ENCODE results near the gene FKBP1A. TPM values are rescaled to one million over a fixed set of nuclear protein-coding genes. Genes with fewer than 3 reads are reported as not detected.

Gene FKBP1A
- total RNA-seq, 1 donor from 2014 or later: 212 TPM

- no peaks in the 10 kb centered on the region for H3K27me3 ChIP-seq
- H3K36me3 ChIP-seq: peaks cover 0 to 9% of the 10 kb centered on the region in 2 donors
- no peak overlapping the region for H3K4me3 ChIP-seq
- peak in 1 of 2 donors; percentile 4 for DNase-seq (ENCODE audit: extremely low spot score in 2 of 2)
- peaks cover 65% of the 10 kb centered on the region for H3K4me1 ChIP-seq
- no peak overlapping the region for H3K27ac ChIP-seq
- TF ChIP-seq POLR2A (IDR thresholded peaks at IDR 0.05): no peak
- TF ChIP-seq, protein P1, sequence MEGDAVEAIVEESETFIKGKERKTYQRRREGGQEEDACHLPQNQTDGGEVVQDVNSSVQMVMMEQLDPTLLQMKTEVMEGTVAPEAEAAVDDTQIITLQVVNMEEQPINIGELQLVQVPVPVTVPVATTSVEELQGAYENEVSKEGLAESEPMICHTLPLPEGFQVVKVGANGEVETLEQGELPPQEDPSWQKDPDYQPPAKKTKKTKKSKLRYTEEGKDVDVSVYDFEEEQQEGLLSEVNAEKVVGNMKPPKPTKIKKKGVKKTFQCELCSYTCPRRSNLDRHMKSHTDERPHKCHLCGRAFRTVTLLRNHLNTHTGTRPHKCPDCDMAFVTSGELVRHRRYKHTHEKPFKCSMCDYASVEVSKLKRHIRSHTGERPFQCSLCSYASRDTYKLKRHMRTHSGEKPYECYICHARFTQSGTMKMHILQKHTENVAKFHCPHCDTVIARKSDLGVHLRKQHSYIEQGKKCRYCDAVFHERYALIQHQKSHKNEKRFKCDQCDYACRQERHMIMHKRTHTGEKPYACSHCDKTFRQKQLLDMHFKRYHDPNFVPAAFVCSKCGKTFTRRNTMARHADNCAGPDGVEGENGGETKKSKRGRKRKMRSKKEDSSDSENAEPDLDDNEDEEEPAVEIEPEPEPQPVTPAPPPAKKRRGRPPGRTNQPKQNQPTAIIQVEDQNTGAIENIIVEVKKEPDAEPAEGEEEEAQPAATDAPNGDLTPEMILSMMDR (IDR thresholded peaks at IDR 0.05): no peak
- TF ChIP-seq POLR2AphosphoS5 (IDR thresholded peaks at IDR 0.05; ENCODE audit: insufficient read depth in 1 of 2, low read depth in 1 of 2): no peak
- no peaks in the 10 kb centered on the region for H3K9me3 ChIP-seq
- intact Hi-C loops (cut with DNase I): no loop called here
Observed at GRCh38 chr20:1376007-1376406, 16.8 kb downstream of the FKBP1A start.

GRCh38 chr20:1375515-1375914, 17.3 kb downstream of the FKBP1A start:
- peaks cover 63% of the 10 kb centered on the region for H3K4me1 ChIP-seq
- H3K36me3 ChIP-seq: peaks cover 0 to 14% of the 10 kb centered on the region in 2 donors
- H3K9me3 ChIP-seq: no peaks in the 10 kb centered on the region
- no peak overlapping the region for H3K27ac ChIP-seq
- DNase-seq (ENCODE audit: extremely low spot score in 2 of 2): no peak
- TF ChIP-seq, protein P1 (IDR thresholded peaks at IDR 0.05): no peak
- no peak for TF ChIP-seq POLR2A (IDR thresholded peaks at IDR 0.05)
- no peak for TF ChIP-seq POLR2AphosphoS5 (IDR thresholded peaks at IDR 0.05; ENCODE audit: insufficient read depth in 1 of 2, low read depth in 1 of 2)
- no peaks in the 10 kb centered on the region for H3K27me3 ChIP-seq
- H3K4me3 ChIP-seq: no peak overlapping the region
- intact Hi-C loops (cut with DNase I): no loop called here

- Histone ChIP-seq H3K9me3 (no peaks in the 10 kb centered on the region), H3K4me1 (peaks cover 50% of the 10 kb centered on the region), H3K27me3 (no peaks in the 10 kb centered on the region), H3K27ac (no peak overlapping the region), H3K4me3 (no peak overlapping the region), H3K36me3 (peaks cover 0 to 14% of the 10 kb centered on the region in 2 donors)
- intact Hi-C loops (cut with DNase I): no loop called here
- peak in 1 of 2 donors; percentile 22 for DNase-seq (ENCODE audit: extremely low spot score in 2 of 2)
- TF ChIP-seq, protein P1 (IDR thresholded peaks at IDR 0.05): no peak
- TF ChIP-seq POLR2A (IDR thresholded peaks at IDR 0.05) (no peak), POLR2AphosphoS5 (IDR thresholded peaks at IDR 0.05; ENCODE audit: insufficient read depth in 1 of 2, low read depth in 1 of 2) (no peak)
Observed at GRCh38 chr20:1374246-1374645, 18.6 kb downstream of the FKBP1A start.

DNA sequence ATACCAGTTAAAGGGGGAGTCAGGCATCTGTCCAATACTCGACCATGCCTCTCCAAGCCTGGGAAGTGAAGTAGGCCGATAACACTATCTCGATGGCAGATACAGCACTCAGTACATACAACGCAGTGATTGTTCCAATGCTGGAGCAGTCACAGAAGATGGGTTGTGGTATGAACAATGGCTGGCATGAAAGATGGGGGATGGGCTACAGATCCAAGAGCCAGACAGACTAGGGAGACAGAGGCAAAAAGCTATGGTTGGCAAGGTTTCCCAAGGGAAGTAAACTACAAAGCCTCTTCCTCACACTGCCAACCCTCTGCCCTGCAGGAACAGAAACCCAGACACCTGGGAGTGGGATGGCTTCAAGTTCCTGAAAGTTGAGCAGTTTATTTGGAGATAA, 19.2 kb downstream of the FKBP1A start:
- Histone ChIP-seq H3K27ac (no peak overlapping the region), H3K27me3 (no peaks in the 10 kb centered on the region), H3K36me3 (peaks cover 0 to 14% of the 10 kb centered on the region in 2 donors), H3K4me1 (peaks cover 44% of the 10 kb centered on the region), H3K4me3 (no peak overlapping the region), H3K9me3 (no peaks in the 10 kb centered on the region)
- intact Hi-C loops (cut with DNase I): no loop called here
- no peak for DNase-seq (ENCODE audit: extremely low spot score in 2 of 2)
- TF ChIP-seq, protein P1 (IDR thresholded peaks at IDR 0.05): no peak
- TF ChIP-seq POLR2AphosphoS5 (IDR thresholded peaks at IDR 0.05; ENCODE audit: insufficient read depth in 1 of 2, low read depth in 1 of 2): no peak
- TF ChIP-seq POLR2A (IDR thresholded peaks at IDR 0.05): no peak

DNA sequence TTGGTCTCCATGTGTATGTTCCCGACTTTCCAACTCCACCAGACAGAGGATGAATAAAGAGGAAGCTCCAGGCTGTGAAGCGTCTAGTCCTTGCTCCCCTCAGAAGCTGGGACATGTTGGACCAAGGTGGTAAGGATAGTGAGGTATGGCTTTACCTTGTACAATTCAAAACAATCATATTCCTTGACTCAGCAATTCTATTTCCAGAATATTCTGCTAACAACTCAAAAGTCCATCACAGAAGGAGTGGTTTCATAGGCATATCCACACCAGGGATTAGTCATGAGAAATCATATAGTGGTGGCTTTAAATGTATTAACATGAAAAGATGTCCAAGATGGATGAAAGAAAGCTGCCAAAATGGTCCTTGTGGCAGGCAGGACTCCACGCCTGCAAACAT, 19.8 kb downstream of the FKBP1A start:
- no peak for DNase-seq (ENCODE audit: extremely low spot score in 2 of 2)
- H3K9me3 ChIP-seq: no peaks in the 10 kb centered on the region
- peaks cover 0 to 14% of the 10 kb centered on the region in 2 donors for H3K36me3 ChIP-seq
- H3K27ac ChIP-seq: no peak overlapping the region
- intact Hi-C loops (cut with DNase I): no loop called here
- no peaks in the 10 kb centered on the region for H3K27me3 ChIP-seq
- TF ChIP-seq, protein P1 (IDR thresholded peaks at IDR 0.05): no peak
- TF ChIP-seq POLR2AphosphoS5 (IDR thresholded peaks at IDR 0.05; ENCODE audit: insufficient read depth in 1 of 2, low read depth in 1 of 2) (no peak), POLR2A (IDR thresholded peaks at IDR 0.05) (no peak)
- H3K4me1 ChIP-seq: peaks cover 38% of the 10 kb centered on the region
- no peak overlapping the region for H3K4me3 ChIP-seq
